ENCODE data around the gene STK4.

DNA sequence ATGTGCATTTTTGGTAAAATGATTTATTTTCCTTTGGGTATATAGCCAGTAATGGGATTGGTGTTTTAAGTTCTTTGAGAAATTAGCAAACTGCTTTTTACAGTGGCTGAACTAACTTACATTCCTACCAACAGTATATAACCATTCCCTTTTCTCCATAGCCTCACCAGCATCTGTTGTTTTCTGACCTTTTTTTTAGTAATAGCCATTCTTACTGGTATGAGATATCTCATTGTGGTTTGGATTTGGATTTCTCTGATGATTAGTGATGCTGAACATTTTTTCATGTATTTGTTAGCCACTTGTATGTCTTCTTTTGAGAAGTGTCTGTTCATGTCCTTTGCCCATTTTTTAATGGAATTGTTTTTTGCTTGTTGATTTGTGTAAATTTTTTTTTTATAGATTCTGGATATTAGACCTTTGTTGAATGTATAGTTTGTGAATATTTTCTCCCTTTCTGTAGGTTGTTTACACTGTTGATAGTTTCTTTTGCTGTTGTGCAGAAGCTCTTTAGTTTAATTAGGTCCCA, 42.3 kb downstream of the STK4 start:
- TF ChIP-seq CTCF (IDR thresholded peaks at IDR 0.05), result no peak
- TF ChIP-seq POLR2A (IDR thresholded peaks at IDR 0.05), result no peak

Measured in testis (tissue), 2 donors.